ENCODE measurements around the gene MACROD1.

MACROD1 gene

DNA sequence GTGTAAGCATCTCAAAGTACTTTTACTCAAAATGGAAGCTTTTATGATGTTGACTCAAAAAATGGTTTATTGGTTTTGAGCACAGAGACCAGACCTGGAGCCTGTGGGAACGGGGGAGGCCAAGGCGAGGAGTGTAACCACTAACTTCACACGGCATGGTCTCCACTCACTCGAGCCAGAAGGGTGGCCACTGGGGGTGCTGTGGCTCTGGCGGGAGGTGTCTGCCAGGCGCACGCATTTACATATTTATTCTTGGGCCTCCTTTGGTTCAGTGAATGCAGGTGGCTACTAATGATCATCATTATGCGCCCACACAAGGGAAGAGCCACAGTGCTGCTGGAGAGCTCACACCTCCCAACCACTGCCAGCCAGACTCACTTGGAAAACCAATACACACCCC lies 65.6 kb downstream of the MACROD1 start:
- Histone ChIP-seq H3K4me1 (ENCODE audit: control insufficient read depth in 1 of 2, insufficient read depth in 2 of 2, low read length in 2 of 2) (no peaks in the 10 kb centered on the region), H2AFZ (ENCODE audit: insufficient read depth, low read length, poor library complexity) (no peak overlapping the region), H3K36me3 (ENCODE audit: control insufficient read depth in 1 of 2, insufficient read depth in 2 of 2, low read length in 2 of 2) (no peaks in the 10 kb centered on the region), H2BK120ac (ENCODE audit: insufficient read depth, low read length, poor library complexity) (no peak overlapping the region), H3K27ac (ENCODE audit: low read depth, low read length) (no peak overlapping the region), H3K18ac (ENCODE audit: low read length) (no peak overlapping the region), H4K8ac (ENCODE audit: low read depth, low read length) (no peak overlapping the region), H3K23ac (ENCODE audit: low read length) (no peak overlapping the region), H4K12ac (ENCODE audit: low read depth, low read length) (no peak overlapping the region), H3K27me3 (ENCODE audit: insufficient read depth, low read length) (no peaks in the 10 kb centered on the region), H3K79me1 (ENCODE audit: low read length) (no peaks in the 10 kb centered on the region), H3K4me3 (ENCODE audit: low read depth, low read length) (no peak overlapping the region), H2AK5ac (ENCODE audit: low read length) (no peak overlapping the region), H4K91ac (ENCODE audit: low read depth, low read length) (no peak overlapping the region), H3K79me2 (ENCODE audit: control insufficient read depth, insufficient read depth, low read length, poor library complexity) (no peaks in the 10 kb centered on the region), H3K4ac (ENCODE audit: low read depth, low read length) (no peak overlapping the region), H3K4me2 (ENCODE audit: low read length) (no peak overlapping the region), H3K14ac (ENCODE audit: low read length) (no peak overlapping the region), H3K9ac (ENCODE audit: low read length) (no peak overlapping the region), H2BK12ac (ENCODE audit: low read length) (no peak overlapping the region), H2BK5ac (ENCODE audit: low read depth, low read length, poor library complexity) (no peak overlapping the region), H3K9me3 (ENCODE audit: insufficient read depth, low read depth, low read length) (peaks cover 1% of the 10 kb centered on the region)
- DNase-seq: no peak
- WGBS (ENCODE audit: extremely low coverage, insufficient coverage, insufficient read length): no CpG with 5 or more reads among the region's 8 CpGs

DNA sequence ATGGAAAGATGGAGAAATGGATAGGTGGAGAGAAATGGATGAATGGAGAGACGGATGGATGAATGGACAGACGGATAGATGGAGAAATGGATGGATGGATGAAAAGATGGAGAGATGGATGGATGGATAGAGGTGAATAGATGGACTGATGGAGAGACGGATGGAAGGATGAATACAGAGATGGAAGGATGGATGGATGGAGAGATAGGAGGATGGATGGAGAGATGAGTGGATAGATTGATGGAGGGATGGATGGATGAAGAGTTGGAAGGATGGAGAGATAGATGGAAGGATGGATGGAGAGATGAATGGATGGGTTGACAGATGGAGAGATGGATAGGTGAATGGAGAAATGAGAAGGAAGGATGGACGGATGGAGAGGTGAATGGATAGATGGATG lies 66.5 kb downstream of the MACROD1 start:
- WGBS (ENCODE audit: extremely low coverage, insufficient coverage, insufficient read length): 100% methylated on average over 4 of the region's 4 CpGs
- no peak overlapping the region for H2BK120ac ChIP-seq (ENCODE audit: insufficient read depth, low read length, poor library complexity)
- no peak overlapping the region for H2BK12ac ChIP-seq (ENCODE audit: low read length)
- H3K36me3 ChIP-seq (ENCODE audit: control insufficient read depth in 1 of 2, insufficient read depth in 2 of 2, low read length in 2 of 2): no peaks in the 10 kb centered on the region
- H3K14ac ChIP-seq (ENCODE audit: low read length): no peak overlapping the region
- peaks cover 1% of the 10 kb centered on the region for H3K9me3 ChIP-seq (ENCODE audit: insufficient read depth, low read depth, low read length)
- DNase-seq: no peak
- H4K8ac ChIP-seq (ENCODE audit: low read depth, low read length): no peak overlapping the region
- no peak overlapping the region for H2AFZ ChIP-seq (ENCODE audit: insufficient read depth, low read length, poor library complexity)
- H3K27me3 ChIP-seq (ENCODE audit: insufficient read depth, low read length): no peaks in the 10 kb centered on the region
- no peaks in the 10 kb centered on the region for H3K4me1 ChIP-seq (ENCODE audit: control insufficient read depth in 1 of 2, insufficient read depth in 2 of 2, low read length in 2 of 2)
- H2BK5ac ChIP-seq (ENCODE audit: low read depth, low read length, poor library complexity): no peak overlapping the region
- no peak overlapping the region for H3K4me3 ChIP-seq (ENCODE audit: low read depth, low read length)
- H3K79me1 ChIP-seq (ENCODE audit: low read length): no peaks in the 10 kb centered on the region
- H3K79me2 ChIP-seq (ENCODE audit: control insufficient read depth, insufficient read depth, low read length, poor library complexity): no peaks in the 10 kb centered on the region
- no peak overlapping the region for H3K4me2 ChIP-seq (ENCODE audit: low read length)
- H4K91ac ChIP-seq (ENCODE audit: low read depth, low read length): no peak overlapping the region
- H2AK5ac ChIP-seq (ENCODE audit: low read length): no peak overlapping the region
- no peak overlapping the region for H3K27ac ChIP-seq (ENCODE audit: low read depth, low read length)
- no peak overlapping the region for H3K9ac ChIP-seq (ENCODE audit: low read length)
- H3K23ac ChIP-seq (ENCODE audit: low read length): no peak overlapping the region
- no peak overlapping the region for H4K12ac ChIP-seq (ENCODE audit: low read depth, low read length)
- no peak overlapping the region for H3K18ac ChIP-seq (ENCODE audit: low read length)
- H3K4ac ChIP-seq (ENCODE audit: low read depth, low read length): no peak overlapping the region

DNA sequence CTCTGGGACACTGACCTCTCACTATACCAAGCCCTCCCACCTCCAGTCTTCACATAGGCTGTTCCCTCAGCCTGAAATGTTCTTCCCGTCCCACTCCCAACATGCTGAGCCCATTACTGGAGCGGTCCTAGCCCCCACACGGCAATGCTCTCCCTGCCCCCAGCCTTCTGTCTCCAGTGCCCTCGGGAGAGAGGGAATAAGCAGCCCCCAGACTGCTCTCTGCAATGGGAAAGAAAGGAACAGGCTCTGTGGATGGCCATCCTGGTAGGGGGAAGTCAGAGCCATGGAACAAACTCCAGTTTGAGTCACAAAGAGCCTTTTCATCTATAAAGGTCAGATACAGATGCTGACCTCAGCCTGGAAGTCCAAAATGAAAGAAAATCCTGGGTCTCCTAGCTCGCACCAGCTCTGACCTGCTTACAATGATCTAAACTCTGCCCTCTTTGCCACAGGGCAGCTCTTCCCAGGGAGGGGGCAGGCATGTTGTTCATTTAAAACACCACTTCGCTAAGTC lies 67.5 kb downstream of the MACROD1 start:
- Histone ChIP-seq H3K14ac (ENCODE audit: low read length) (no peak overlapping the region), H3K4ac (ENCODE audit: low read depth, low read length) (no peak overlapping the region), H3K4me3 (ENCODE audit: low read depth, low read length) (no peak overlapping the region), H4K91ac (ENCODE audit: low read depth, low read length) (no peak overlapping the region), H2AK5ac (ENCODE audit: low read length) (no peak overlapping the region), H4K12ac (ENCODE audit: low read depth, low read length) (no peak overlapping the region), H2BK5ac (ENCODE audit: low read depth, low read length, poor library complexity) (no peak overlapping the region), H3K18ac (ENCODE audit: low read length) (no peak overlapping the region), H3K27ac (ENCODE audit: low read depth, low read length) (no peak overlapping the region), H3K9me3 (ENCODE audit: insufficient read depth, low read depth, low read length) (peaks cover 1% of the 10 kb centered on the region), H3K23ac (ENCODE audit: low read length) (no peak overlapping the region), H3K79me1 (ENCODE audit: low read length) (no peaks in the 10 kb centered on the region), H3K27me3 (ENCODE audit: insufficient read depth, low read length) (no peaks in the 10 kb centered on the region), H3K4me1 (ENCODE audit: control insufficient read depth in 1 of 2, insufficient read depth in 2 of 2, low read length in 2 of 2) (no peaks in the 10 kb centered on the region), H3K9ac (ENCODE audit: low read length) (no peak overlapping the region), H2BK12ac (ENCODE audit: low read length) (no peak overlapping the region), H2AFZ (ENCODE audit: insufficient read depth, low read length, poor library complexity) (no peak overlapping the region), H3K36me3 (ENCODE audit: control insufficient read depth in 1 of 2, insufficient read depth in 2 of 2, low read length in 2 of 2) (no peaks in the 10 kb centered on the region), H3K4me2 (ENCODE audit: low read length) (no peak overlapping the region), H2BK120ac (ENCODE audit: insufficient read depth, low read length, poor library complexity) (no peak overlapping the region), H3K79me2 (ENCODE audit: control insufficient read depth, insufficient read depth, low read length, poor library complexity) (no peaks in the 10 kb centered on the region), H4K8ac (ENCODE audit: low read depth, low read length) (no peak overlapping the region)
- no CpG with 5 or more reads among the region's 6 CpGs for WGBS (ENCODE audit: extremely low coverage, insufficient coverage, insufficient read length)
- DNase-seq: no peak

GRCh38 chr11:64097468-64098317 lies 68.2 kb downstream of the MACROD1 start:
- Histone ChIP-seq H3K4me2 (ENCODE audit: low read length) (no peak overlapping the region), H3K4me3 (ENCODE audit: low read depth, low read length) (no peak overlapping the region), H3K27ac (ENCODE audit: low read depth, low read length) (no peak overlapping the region), H3K23ac (ENCODE audit: low read length) (no peak overlapping the region), H3K18ac (ENCODE audit: low read length) (no peak overlapping the region), H3K14ac (ENCODE audit: low read length) (no peak overlapping the region), H4K91ac (ENCODE audit: low read depth, low read length) (no peak overlapping the region), H3K79me2 (ENCODE audit: control insufficient read depth, insufficient read depth, low read length, poor library complexity) (no peaks in the 10 kb centered on the region), H2BK12ac (ENCODE audit: low read length) (no peak overlapping the region), H3K27me3 (ENCODE audit: insufficient read depth, low read length) (no peaks in the 10 kb centered on the region), H2AFZ (ENCODE audit: insufficient read depth, low read length, poor library complexity) (no peak overlapping the region), H3K79me1 (ENCODE audit: low read length) (no peaks in the 10 kb centered on the region), H4K8ac (ENCODE audit: low read depth, low read length) (no peak overlapping the region), H3K36me3 (ENCODE audit: control insufficient read depth in 1 of 2, insufficient read depth in 2 of 2, low read length in 2 of 2) (no peaks in the 10 kb centered on the region), H2AK5ac (ENCODE audit: low read length) (no peak overlapping the region), H3K9me3 (ENCODE audit: insufficient read depth, low read depth, low read length) (peaks cover 1% of the 10 kb centered on the region), H3K4me1 (ENCODE audit: control insufficient read depth in 1 of 2, insufficient read depth in 2 of 2, low read length in 2 of 2) (no peaks in the 10 kb centered on the region), H3K4ac (ENCODE audit: low read depth, low read length) (no peak overlapping the region), H2BK120ac (ENCODE audit: insufficient read depth, low read length, poor library complexity) (no peak overlapping the region), H2BK5ac (ENCODE audit: low read depth, low read length, poor library complexity) (no peak overlapping the region), H4K12ac (ENCODE audit: low read depth, low read length) (no peak overlapping the region), H3K9ac (ENCODE audit: low read length) (no peak overlapping the region)
- DNase-seq: no peak
- WGBS (ENCODE audit: extremely low coverage, insufficient coverage, insufficient read length): no CpG with 5 or more reads among the region's 25 CpGs

Data from trophoblast cell (in vitro differentiated cells and primary cell).